ENCODE measurements around the gene DLGAP5.

The DLGAP5 gene

GRCh38 chr14:55128386-55129085 is 62.8 kb downstream of the DLGAP5 start:
- peak in 1 of 2 donors; percentile 31 for DNase-seq

- no peak for DNase-seq
Observed at GRCh38 chr14:55127460-55127951, 63.9 kb downstream of the DLGAP5 start.

DNA sequence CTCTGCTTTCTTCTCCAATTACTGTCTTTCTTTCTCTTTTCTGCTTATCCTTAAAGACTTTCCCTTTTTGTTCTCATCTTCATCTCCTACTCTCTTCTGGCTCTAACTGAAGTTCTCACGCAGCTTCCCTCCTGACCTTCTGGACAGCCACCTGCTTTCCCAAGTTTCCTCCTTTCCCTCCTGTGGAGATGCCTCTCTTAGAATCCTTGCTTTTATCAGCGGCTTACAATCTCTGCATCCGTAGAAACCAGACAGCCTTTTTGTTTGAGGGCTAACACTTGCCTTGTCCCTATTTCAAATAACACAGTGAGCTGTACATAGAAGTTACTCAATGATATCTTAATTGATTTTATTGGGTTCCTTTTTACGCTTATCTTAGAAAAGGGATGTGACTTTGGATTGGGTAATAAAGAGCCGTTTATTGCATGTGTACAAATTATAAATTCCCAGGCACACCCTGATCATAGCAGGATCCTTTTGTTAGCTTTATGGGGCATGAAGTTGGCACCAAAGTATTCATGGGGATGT is 64.4 kb downstream of the DLGAP5 start:
- DNase-seq: peak in 1 of 2 donors; percentile 62

GRCh38 chr14:55126034-55126433 is 65.4 kb downstream of the DLGAP5 start:
- peak in 1 of 2 donors; percentile 45 for DNase-seq

DNA sequence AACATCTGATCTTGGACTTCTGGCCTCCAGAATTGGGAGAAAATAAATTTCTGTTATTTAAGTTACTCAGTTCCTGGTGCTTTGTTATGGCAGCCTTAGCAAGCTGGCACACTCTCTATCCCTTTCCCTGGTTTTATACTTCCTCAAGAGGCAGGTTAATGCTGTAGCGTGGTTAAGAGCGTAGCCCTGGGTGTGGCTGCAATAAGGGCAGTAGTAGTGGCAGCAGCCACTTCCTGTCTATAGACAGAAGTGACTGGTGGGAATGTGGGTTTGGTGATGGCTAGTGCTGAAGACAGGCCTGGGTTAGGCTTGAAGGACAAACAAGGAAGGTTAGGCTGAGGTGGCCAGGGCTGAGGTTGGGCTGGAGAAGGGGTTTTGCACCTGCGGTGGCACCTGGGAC is 66.0 kb downstream of the DLGAP5 start:
- DNase-seq: peak; percentile 70 to 85

DNA sequence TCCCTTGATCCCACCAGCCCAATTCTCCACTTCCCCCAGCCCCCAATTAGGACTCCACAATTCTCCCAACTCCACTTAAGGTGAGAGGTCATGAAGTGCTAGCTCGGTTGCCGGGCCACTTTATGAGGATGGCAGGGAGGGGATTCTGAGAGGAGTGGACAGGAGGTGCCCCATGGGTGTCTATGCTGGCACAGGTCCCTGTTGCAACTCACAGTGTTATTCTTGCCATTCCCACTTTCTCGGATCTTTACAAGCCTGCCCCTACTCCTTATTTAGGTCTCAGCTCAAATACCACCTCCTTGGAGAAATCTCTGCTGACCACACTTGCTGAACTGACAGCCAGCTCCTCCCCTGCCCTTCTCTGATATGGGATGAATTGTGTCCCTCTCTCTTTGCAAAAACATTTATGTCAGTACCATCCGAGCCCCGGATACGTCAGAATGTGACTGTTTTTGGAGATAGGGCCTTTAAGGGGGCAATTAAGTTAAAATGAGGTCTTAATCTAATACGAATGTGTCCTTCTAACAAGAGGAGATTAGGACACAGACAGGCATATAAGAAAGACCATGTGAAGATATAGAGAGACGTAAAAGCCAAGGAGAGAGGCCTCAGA is 66.5 kb downstream of the DLGAP5 start:
- no peak for DNase-seq

DNA sequence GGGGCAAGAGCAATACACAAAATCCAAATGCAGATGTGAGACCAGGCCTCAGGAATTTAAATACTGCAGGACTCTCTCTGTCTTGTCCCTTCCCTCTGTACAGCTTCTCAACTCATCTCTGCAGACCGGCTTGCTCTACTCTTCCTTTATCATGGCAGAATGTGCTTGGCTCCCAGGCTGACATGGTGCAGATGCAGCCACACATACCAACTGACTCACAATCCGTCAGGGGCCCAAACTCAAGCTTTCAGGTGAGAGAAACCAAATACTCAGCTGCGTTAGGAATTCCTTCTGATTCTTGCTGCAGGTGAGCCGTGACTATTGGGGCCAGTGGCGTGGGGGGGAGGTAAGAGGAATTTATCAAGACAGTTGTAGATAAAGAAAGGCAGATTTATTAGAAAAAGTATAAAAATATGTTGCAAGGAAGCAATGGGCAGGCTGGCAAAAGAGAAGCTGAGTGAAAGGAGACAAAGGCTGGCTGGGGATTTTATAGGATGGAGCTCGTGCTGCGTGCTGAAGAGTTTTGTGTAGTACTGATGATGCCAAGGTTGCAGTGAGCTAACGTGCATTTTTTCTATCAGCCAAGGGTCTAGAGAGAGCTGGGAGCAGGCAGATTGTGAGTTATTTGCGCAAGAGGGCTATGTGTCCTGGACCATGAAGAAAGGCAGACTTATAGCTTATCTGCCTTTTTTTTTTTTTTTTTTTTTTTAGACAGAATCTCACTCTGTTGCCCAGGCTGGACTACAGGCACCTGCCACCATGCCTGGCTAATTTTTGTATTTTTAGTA is 67.3 kb downstream of the DLGAP5 start:
- no peak for DNase-seq

- peak; percentile 75 to 93 for DNase-seq
Observed at GRCh38 chr14:55123101-55123500, 68.3 kb downstream of the DLGAP5 start.

GRCh38 chr14:55122440-55122986 is 68.9 kb downstream of the DLGAP5 start:
- no peak for DNase-seq

GRCh38 chr14:55121628-55122439 is 69.6 kb downstream of the DLGAP5 start:
- DNase-seq: no peak

DNA sequence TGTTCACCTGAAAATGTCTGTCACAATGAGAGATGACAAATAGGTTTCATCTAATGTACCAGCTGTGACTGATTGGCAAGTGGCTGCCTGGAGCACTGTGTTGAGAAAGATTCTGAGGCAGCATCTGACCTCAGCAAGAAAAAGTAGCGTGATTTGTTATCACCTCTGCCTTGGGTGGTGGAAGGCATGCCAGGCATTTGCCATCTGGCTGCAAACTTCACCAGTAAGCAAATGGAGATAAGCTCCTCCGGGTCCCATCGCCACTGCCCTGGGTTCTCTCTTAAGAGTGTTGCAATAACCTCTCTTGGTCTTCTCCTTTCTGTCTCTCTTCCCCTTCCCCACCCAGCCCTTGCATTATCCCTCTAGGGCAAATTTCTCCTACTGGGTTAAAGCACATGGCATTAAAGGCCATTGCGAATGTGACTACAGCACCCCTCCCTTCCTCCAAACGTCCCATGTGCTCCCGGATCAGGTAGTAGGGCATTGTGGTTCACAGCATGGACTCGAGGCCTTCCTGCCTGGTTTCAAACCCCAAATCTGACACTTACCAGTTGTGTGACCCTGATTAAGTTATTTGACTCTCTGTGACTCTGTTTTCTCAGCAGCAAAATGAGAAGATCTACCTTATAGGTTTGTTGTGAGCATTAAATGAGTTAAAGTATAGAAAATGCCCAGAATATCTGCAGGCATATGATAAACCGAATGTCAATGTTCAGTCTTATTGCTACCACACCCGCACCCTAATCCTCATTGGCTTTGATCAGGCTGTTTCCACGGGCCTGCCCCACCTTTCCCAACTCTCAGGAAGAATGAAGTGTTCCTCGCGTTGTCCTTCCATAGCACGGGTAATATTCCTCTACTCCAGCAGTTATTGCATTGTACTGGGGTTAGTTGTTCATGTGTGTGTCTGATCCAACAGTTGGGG is 70.6 kb downstream of the DLGAP5 start:
- DNase-seq: peak in 1 of 2 donors; percentile 64

DNA sequence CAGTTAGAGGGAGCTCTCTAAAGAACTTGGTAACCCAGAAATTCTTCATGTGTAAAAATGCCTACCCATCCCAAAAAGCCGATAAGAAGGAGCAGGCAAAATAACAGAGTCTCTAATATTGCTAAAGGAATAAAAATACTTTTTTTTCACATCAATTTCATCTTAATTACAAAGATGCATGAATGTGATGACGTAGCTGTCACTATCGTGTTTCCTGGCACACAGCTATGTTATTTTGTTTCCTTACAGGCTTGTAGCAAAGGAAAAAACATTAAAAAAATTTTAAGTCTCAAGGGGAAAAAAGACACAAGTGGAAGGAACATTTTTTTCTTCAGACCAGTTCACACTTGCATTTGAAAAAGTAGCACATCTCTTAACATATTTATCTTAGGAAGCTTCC is 72.6 kb downstream of the DLGAP5 start:
- no peak for DNase-seq

DNA sequence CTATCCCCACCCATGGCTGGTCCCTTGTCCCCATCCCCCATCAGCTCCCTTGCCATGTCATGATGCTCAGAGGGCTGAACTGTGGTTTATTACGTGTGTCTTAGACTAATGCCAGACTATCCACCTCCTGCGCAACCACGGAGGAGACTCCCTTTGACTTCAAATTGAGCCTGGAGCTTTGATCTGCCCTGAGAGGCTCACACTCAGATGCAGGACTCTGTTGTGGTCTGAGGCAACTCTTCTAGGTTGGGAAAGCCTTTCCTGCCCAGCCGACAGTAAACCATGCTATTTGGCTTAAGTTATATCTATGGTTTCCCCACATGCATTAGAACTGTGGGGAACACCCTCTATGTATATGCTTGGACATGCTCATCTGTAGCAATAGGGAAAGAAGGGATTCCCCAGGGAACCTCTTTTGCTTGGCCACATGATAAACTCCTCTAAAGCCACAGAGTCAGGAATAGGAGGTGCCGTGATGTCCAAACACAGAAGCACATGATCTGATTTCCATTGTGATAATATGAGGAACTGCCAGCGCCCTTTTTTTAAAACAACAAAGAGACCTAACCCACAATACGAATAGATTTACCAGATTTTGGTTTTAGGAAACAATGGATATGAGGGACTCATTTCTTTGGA is 73.5 kb downstream of the DLGAP5 start:
- DNase-seq: peak; percentile 94 to 100

DNA sequence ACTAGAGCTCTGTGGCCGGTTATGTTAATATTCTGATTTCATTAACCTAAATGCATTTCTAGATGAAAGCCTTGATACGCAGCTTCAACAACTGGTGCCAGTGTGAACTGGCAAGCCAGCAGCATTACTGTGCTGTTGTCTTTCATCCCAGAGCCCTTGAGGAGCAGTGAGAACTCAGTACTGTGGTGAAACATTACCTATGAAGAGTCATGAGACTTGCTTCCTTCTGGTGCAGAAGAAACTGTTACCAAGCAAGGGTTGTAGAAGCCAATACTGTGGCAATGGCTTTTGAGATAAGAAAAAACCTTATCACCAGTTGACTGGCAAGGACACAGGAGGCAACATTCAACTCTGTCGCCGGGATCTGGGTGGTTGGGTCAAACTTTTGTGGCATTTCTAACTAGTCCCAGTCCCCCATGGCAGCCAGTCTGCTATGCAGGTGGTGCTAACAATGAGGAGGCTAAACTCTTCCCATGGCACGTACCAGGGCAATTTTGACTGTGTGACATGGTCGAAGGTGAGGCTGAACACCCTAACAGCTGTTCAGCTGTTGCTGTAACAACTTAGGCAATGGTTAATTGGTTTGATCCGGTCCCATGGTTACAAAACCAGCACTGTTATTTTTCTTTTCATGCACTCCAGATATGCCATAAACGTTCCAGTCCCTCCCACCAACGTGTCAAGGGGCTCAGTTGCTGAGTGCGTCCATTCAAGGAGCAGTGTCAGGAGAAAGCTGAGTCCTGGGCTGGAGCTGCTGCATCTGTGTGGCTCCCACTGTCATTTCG is 74.9 kb downstream of the DLGAP5 start:
- no peak for DNase-seq

- DNase-seq: no peak
Observed at GRCh38 chr14:55115861-55116245, 75.5 kb downstream of the DLGAP5 start.

DNA sequence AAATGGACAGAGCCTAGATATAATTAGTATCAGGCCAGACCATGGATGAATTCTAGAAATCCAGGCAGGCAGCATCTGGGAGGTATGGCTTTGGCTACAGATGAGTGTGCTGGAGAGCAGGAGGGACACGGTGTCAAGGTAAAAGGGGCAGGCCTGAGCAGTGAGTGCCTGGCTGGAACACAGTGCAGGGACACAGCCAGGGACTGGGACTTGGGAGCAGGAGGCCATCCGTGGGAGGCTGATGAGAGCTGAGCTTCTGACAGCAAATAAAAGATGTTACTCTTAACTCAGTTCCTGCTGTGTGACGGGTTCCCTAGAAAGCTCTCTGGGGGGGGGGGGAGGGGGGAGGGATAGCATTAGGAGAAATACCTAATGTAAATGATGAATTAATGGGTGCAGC is 75.9 kb downstream of the DLGAP5 start:
- no peak for DNase-seq

GRCh38 chr14:55114720-55115119 is 76.7 kb downstream of the DLGAP5 start:
- no peak for DNase-seq

- DNase-seq: no peak
Observed at GRCh38 chr14:55111122-55111708, 80.2 kb downstream of the DLGAP5 start.

DNA sequence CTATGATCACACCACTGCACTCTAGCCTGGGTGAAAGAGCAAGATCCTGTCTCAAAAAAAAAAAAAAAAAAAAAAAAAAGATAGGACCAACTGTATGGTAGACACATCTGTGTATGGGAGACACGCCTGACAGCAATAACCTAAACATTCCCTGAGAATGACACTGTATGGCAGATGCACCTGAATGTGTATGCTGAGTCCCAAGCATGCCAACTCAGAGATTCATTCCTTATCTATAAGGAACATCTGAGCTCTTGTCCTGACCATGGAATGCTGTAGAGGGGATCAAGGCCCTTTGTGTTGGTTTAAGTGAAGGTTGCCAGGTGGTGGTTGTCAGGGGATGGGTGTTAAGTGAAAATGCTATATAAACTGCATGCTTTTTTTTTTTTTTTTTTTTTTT is 81.5 kb downstream of the DLGAP5 start:
- DNase-seq: no peak

All from inflammatory macrophage treated with lipopolysaccharide for 1 hour (primary cell).